Mammary epithelial cell (primary cell): ENCODE measurements around the gene GRK1.

Experiments
- EZH2 ChIP-seq: IDR thresholded peaks from 2 replicates; pipeline ENCODE4 v1.6.1; 2012; ENCODE audit warnings: low read length, inconsistent platforms, borderline replicate concordance
- TF ChIP-seq, protein P1 (sequence below), 2 donors: IDR thresholded peaks in 1 of 2; conservative IDR thresholded peaks in 1 of 2; 2 replicates each; pipeline ENCODE4 v1.5.1; 2011 to 2012; ENCODE audit warnings: inconsistent platforms in 2 of 2, low read length in 2 of 2, mild to moderate bottlenecking in 2 of 2, control low read depth in 1 of 2, low read depth in 1 of 2; ENCODE audit not compliant: insufficient read depth in 1 of 2; ENCODE audit errors: extremely low read depth in 1 of 2

- TF ChIP-seq, protein P1, sequence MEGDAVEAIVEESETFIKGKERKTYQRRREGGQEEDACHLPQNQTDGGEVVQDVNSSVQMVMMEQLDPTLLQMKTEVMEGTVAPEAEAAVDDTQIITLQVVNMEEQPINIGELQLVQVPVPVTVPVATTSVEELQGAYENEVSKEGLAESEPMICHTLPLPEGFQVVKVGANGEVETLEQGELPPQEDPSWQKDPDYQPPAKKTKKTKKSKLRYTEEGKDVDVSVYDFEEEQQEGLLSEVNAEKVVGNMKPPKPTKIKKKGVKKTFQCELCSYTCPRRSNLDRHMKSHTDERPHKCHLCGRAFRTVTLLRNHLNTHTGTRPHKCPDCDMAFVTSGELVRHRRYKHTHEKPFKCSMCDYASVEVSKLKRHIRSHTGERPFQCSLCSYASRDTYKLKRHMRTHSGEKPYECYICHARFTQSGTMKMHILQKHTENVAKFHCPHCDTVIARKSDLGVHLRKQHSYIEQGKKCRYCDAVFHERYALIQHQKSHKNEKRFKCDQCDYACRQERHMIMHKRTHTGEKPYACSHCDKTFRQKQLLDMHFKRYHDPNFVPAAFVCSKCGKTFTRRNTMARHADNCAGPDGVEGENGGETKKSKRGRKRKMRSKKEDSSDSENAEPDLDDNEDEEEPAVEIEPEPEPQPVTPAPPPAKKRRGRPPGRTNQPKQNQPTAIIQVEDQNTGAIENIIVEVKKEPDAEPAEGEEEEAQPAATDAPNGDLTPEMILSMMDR (conservative IDR thresholded peaks at IDR 0.05 in 1 of 2, IDR thresholded peaks at IDR 0.05 in 1 of 2; ENCODE audit: extremely low read depth in 1 of 2, insufficient read depth in 1 of 2, low read depth in 1 of 2, low read length in 2 of 2) = no peak
- TF ChIP-seq EZH2 = no peak
These were observed 92.6 kb downstream of the GRK1 start for GRCh38 chr13:113759525-113760137.
